GM21528 (cell line): ENCODE data around the gene GP9.
"Not testable (repeated sequence)": the region's sequence is repeated elsewhere in the genome, so short reads cannot be mapped to it uniquely, and the experiment has no call there.

Experiments used
- ATAC-seq: cut with Tn5 transposase; IDR thresholded peaks from one replicate; pipeline ENCODE4 v1.9.1; 2021; ENCODE audit warnings: mild to moderate bottlenecking, moderate library complexity; ENCODE audit not compliant: unreplicated experiment, low FRiP score

GP9 gene

GRCh38 chr3:129047553-129047839 lies 13.1 kb upstream of the GP9 start:
- no peak for ATAC-seq

DNA sequence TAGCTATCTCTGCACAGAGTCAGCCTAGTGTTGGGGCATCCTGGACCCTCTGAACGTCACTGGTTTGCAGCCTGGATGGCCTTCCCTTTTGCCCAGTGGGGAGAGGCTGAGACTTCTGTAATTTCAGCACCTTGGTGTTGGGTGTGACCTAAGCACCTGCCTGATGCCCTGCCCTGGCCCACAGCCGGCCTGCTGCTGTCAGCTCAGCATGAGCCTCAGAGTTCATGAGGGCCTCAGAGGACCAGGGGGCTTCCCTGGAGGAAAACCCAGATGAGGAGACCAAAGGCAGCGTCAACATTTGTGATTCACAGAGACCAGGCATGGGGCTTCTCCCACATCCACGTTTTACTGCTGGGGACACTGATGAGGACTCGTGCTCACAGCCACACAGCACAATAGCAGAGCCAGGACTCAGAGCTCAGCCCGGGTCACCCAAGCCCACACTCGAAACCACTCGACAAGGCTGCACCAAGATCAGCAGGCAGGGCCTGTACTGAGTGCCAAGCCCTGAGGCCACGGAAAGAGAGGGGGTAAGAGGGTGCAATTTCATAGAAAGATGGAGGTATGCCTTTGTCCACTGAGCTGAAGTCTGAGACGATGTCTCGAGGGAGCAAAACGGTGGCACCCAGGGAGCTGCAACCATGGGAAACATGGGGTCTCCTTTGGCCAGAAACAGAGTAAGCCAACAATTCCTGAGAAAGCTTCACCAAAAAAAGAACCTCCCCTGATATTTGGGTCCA lies 9.9 kb upstream of the GP9 start:
- ATAC-seq: no peak

- no peak for ATAC-seq
Measured at GRCh38 chr3:129051871-129052340, 8.7 kb upstream of the GP9 start.

DNA sequence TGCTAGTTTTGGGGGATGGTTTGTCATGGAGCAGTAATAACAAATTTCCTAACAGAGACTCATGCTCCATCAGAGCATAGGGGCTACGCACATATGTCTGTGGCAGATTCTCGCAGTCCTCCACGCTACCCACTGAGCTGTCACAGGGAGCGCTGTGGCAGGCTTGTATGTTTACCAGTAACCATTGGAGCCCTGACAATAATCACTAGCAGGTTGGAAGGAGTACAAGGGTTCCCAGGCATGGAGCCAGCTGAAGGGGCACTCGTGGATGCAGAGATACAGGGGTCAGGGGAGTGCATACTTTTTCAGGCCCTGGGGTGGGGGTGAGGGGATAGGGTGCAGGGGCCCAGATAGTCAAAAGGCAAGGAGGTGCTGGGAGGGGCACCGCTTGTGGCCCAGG lies 7.9 kb upstream of the GP9 start:
- no peak for ATAC-seq

DNA sequence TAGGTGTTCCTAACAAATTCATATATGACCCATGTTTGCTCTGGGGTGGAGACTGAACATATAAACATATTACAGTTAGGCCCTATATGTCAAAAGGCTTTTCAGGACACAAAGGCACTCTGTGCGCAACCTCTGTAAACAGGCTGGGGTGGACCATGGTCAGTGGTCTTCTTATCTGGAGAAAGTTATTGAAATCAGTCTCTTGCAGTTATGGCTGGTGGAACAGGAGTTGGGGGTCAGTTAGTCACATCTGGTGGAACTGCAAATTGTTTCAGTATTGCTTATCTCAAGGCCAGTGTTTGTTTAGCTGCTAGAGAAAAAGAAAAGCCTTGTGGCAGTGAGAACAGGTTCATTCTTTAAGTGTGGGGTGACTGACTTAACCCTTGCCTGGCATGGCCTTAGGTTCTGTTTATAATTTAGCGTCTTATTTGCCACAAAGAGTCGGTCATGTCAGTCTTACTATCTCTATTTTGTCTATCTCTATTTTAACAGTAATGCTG lies 5.9 kb upstream of the GP9 start:
- ATAC-seq: no peak

DNA sequence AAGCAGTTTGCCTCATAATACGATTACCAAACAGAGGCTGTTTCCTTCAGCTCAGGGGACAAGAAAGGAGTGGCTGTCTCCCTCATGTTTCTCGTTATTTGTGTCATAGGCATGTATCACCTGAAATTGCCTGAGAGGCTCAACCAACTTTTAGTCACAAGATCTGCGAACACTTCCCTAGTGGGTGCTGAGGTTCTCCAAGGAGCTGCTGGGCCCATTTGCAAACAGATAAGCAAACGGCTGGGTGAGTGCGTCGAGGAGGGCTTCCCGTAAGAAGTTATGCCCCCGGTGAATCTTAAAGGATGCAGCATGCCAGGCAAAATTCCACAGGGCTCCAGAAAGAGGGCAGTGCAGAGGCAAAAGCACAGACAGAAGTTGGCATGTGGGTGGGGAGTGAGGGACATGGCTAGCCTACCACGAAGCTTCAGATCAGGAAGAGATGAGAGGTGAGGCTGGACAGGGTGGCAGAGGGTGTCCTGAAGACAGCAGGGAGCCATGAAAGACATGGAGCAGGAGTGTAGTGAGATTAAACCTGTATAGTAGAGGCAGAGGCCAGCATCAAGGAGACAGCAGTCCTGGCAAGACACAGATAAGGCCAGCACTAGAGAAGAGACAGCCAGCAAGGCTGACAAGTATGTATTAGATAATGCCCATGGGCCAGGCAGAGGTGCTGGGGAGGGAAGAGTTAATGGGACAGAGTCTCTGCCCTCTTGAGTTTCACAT lies 4.0 kb upstream of the GP9 start:
- ATAC-seq: no peak

DNA sequence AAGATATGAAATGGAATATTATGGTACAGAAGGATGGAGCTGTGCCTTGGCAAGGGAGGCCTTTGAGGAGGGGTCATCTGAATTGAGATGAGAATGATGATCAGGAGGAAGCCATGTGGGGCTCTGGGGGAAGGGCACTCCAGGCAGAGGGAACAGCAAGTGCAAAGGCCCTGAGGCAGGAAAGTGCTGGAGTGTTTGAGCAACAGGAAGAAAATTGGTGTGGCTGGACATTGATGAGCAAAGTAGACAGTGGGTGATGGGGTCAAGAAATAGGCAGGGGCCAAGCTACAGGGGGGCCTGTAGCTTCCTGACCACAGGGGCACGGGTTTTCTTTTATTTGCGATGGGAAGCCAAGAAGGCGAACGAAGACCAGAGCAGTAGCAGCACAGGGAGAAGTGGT lies 3.3 kb upstream of the GP9 start:
- ATAC-seq: no peak

DNA sequence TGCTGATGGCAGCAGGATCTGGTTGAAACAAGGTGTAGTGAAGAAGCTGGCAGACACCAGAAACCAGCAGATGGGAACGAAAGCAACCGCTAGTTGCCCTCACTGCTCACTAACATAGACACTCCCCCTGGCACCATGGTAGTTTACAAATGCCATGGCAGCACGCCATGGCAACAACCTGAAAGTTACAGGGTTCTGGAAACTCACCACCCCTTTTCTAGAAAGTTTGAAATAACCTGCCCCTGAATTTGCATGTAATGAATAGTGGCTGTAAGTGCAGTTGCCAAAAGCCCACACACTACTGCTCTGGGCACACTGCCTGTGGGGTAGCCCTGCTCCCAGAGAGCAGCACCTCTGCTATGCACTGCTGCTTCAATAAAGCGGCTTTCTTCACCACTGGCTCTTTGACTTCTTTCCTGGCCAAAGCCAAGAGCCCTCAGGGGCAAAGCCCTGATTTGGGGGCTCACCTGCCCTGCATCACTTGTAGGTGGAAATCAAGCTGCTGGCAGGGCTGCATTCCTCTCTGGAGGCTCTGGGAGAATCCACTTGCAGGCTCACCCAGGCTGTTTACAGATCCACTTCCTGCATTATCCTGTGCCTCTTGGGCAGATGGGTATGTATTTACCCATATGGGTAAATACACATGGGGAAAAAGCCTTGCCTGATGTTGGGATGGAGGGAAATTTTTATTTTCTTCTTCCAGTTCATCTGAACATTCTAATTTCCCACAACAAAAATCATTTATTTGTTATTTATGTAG lies 2.0 kb upstream of the GP9 start:
- ATAC-seq: no peak

DNA sequence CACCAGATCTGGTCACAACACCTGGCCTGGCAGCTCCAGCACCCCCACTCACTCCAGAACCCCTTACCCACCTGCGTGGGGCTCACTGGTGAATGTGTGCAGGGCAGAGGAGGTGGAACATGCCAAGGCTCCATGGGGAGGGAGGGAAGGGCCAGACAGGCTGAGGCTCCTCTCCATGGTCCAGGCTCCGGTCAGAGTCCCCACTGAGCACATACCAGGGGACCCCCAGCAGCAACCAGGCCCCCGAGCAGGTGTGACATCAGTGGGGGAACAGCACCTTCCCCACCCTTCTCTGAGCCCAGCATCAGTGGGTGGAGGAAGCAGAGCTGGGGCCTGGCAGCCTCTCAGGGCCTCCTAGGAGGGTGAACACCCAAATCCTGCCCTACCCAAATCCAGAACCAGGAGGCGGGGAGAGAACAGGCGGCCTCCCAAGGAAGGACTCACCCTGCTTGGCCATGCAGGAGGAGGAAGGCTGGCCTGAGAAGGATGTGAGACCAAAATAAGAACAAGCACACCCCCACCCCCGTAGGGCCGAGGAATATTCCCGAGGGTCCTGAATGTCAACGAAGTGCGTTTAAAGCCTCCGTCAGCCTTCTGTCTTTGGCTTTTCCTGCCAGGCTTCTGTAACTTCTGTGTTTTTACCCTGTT lies 1.1 kb upstream of the GP9 start:
- ATAC-seq: no peak

DNA sequence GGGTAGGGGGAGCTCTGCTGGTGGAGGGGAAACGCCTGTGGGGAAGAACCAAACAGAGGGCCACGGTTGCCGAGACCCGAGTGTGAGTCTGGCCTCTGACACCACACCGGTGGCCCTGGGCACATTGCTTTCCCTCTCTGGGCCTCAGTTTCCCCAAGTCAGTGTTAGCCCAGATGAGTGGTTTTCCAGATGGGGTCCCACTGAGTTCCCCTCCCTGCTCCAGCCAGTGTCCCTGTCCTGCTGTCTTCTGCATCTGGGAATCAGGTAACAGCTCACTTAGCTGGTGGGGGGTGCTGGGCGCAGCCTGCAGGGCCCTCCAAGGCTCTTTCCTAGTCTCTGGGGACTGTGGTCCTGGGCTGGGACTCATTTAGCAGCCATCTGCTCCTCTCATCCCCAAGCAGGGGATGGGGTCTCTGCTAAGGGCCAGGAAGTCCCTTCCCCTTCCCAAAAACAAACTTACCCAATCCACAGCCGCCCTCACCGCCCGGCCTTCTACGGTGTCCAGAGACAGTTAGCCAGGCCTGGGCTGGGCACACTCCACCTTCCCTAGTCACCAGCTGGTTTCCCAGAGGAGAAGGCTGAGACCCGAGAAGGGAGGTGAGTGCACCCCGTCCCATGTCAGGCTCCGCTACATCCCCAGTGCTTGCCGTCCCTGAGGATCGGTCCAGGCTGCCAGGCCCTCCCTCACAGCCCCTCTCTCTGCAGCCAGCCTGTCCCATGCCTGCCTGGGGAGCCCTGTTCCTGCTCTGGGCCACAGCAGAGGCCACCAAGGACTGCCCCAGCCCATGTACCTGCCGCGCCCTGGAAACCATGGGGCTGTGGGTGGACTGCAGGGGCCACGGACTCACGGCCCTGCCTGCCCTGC lies 676 bp downstream of the GP9 start:
- no peak for ATAC-seq

DNA sequence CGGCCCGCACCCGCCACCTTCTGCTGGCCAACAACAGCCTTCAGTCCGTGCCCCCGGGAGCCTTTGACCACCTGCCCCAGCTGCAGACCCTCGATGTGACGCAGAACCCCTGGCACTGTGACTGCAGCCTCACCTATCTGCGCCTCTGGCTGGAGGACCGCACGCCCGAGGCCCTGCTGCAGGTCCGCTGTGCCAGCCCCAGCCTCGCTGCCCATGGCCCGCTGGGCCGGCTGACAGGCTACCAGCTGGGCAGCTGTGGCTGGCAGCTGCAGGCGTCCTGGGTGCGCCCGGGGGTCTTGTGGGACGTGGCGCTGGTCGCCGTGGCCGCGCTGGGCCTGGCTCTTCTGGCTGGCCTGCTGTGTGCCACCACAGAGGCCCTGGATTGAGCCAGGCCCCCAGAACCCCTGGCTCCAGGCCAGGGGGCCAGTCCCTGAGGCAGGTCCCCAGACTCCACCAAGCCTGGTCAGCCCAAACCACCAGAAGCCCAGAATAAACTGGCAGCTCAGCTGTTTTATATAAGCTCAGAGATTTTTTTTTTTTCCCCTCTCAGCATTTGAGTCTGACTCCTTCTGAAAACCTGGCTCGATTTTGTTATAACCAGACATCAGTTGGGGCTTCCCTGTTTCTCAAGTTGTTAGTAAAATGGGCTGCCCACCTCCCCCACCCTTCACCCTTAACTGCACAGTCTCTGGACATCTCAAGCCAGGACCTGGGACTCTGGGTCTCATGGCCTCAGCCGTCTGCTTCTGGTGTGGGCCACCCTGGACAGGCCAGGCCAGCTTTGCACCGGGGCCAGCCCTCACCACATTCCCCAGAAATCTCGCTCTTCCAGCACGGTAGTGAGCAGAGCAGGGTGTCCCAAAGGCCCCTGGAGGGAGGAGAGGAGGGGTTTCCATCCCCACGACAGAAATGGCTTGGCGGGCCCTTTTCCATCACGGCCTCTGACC lies 1.6 kb downstream of the GP9 start:
- no peak for ATAC-seq

- ATAC-seq: no peak
Measured at GRCh38 chr3:129063091-129063640, 2.6 kb downstream of the GP9 start.

DNA sequence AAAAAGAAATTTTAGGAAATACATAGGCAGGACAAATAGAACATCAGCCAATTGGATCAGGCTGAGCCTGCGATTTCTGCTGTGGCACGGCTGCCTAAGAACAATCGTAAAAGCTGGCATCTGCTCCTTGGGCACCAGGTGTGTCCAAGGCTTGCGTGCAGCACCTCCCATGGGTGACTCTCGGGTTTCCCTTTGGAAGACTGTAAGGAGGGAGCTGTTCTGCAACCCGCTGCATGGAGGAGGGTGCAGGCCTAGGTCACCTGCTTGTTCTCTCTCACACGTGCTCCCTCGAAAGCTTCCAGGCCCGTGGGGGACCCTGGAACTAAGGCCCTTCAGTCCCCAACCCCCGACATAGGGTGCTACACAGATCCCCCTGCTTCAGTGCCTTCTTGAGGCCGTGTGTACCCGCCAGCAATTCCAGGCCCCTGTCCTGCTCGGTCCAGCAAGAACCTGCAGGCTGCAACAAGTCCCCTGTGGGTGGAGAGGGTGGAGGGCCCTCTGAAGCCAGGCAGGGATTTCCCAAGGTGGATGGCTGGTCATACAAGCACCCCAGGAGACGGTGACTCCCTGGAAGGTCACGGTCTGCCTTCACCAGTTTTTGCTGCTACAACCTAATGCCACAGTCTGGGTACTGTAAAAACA lies 3.4 kb downstream of the GP9 start:
- no peak for ATAC-seq

GRCh38 chr3:129065016-129065719 lies 4.6 kb downstream of the GP9 start:
- no peak for ATAC-seq

DNA sequence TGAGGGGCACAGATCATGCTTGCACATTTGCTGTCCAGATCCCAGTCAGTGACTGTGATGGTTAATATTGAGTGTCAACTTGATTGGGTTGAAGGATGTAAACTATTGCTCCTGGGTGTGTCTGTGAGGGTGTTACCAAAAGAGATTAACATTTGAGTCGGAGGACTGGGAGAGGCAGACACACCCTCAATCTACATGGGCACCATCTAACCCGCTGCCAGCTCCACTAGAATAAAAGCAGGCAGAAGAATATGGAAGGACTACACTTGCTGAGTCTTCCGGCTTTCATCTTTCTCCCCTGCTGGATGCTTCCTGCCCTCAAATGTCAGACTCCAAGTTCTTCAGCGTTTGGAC lies 5.1 kb downstream of the GP9 start:
- ATAC-seq: no peak

DNA sequence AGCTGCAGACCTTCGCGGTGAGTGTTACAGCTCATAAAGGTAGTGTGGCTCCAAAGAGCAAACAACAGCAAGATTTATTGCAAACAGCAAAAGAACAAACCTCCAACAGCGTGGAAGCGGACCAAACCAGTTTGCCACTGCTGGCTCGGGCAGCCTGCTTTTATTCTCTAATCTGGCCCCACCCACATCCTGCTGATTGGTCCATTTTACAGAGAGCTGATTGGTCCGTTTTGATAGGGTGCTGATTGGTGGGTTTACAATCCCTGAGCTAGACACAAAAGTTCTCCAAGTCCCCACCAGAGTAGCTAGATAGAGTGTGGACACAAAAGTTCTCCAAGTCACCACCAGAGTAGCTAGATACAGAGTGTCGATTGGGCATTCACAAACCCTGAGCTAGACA lies 7.1 kb downstream of the GP9 start:
- ATAC-seq: not testable (repeated sequence)

DNA sequence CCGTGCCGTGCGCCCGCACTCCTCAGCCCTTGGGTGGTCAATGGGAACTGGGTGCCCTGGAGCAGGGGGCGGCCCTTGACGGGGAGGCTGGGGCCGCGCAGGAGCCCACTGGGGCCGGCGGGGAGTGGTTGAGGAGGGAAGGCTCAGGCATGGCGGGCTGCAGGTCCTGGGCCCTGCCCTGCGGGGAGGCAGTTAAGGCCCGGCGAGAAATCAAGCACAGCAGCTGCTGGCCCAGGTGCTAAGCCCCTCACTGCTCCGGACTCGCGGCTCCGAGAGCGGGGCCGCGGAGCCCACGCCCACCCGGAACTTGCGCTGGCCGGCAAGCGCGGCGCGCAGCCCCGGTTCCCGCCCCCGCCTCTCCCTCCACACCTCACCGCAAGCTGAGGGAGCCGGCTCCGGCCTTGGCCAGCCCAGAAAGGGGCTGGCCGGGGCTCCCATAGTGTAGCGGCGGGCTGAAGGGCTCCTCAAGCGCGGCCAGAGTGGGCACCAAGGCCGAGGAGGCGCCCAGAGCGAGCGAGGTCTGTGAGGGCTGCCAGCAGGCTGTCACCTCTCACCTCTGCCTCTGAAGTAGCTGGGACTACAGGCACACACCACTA lies 7.8 kb downstream of the GP9 start:
- ATAC-seq: no peak
